ENCODE results near the gene HSD17B14.

DNA sequence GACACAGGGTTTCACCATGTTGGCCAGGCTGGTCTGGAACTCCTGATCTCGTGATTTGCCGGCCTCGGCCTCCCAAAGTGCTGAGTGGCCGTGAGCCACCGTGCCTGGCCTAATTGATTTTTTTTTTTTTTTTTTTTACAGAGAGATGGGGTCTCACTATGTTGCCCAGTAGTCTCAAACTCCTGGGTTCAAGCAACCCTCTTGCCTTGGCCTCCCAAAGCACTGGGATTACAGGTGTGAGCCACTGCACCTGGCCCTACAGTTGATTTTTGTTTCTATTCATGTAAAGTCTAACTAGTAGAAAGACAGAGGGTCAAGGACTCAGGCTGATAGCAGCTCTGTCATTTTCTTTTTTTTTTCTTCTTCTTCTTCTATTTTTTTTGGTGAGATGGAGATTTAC, 59.2 kb downstream of the HSD17B14 start:
- no peak for TF ChIP-seq CTCF (conservative IDR thresholded peaks at IDR 0.05)
- TF ChIP-seq ZFX (IDR thresholded peaks at IDR 0.05), result no peak

Data from C4-2B (cell line).